Peyer's patch (tissue), 4 donors: ENCODE data around the gene PPP3CB. TPM values are rescaled to one million over a fixed set of nuclear protein-coding genes. Genes with fewer than 3 reads are reported as not detected.

ENCODE experiments used
- DNase-seq, 3 donors: peaks; one replicate each; pipeline ENCODE4 v3.0.0-alpha.2; 2017 to 2019
- H3K27ac ChIP-seq, 4 donors: fragments of 200-600 bp; sonication (generic); one replicate each; pipeline ENCODE4 v1.5.1; 2016 to 2019
- H3K27me3 ChIP-seq, 2 donors: fragments of 200-600 bp; sonication (generic); one replicate each; pipeline ENCODE4 v1.5.1; 2019
- H3K36me3 ChIP-seq, 3 donors: fragments of 200-600 bp; sonication (generic); one replicate each; pipeline ENCODE4 v1.5.1; 2016 to 2019
- H3K4me1 ChIP-seq, 4 donors: fragments of 200-600 bp; sonication (generic); one replicate each; pipeline ENCODE4 v1.5.1; 2016 to 2019
- H3K4me3 ChIP-seq, 4 donors: fragments of 200-600 bp; sonication (generic); 1 replicate in 3 of 4; 2 replicates in 1 of 4; pipeline ENCODE4 v1.5.1; 2016 to 2019; ENCODE audit warnings: mild to moderate bottlenecking in 1 of 4
- H3K9me3 ChIP-seq, 4 donors: fragments of 200-600 bp; sonication (generic); one replicate each; pipeline ENCODE4 v1.5.1; 2016 to 2019; ENCODE audit warnings: mild to moderate bottlenecking in 1 of 4
- POLR2A ChIP-seq, 2 donors: fragments of 450-650 bp; IDR thresholded peaks; one replicate each; pipeline ENCODE4 v1.5.1; 2017; ENCODE audit warnings: antibody characterized with exemption in 2 of 2, mild to moderate bottlenecking in 2 of 2, moderate library complexity in 2 of 2
- total RNA-seq, 4 donors: library from RNA; depleted of rRNA; stranded (reverse); fragments of >200 nt; gene quantifications; one replicate each; pipeline ENCODE4 v1.1.0, GENCODE V29; 2016
- TF ChIP-seq, protein P1 (sequence below), 6 experiments: fragments of 450-650 bp in 4 of 6; fragments of 200-600 bp in 2 of 6; sonication (generic) in 1 of 6; IDR thresholded peaks; one replicate each; pipeline ENCODE4 v1.5.1; 2017 to 2019; ENCODE audit warnings: antibody characterized with exemption in 6 of 6, mild to moderate bottlenecking in 3 of 6, moderate library complexity in 1 of 6

The PPP3CB gene
- total RNA-seq, 4 donors from 2014 or later: 28.2 to 42.0 (median 32.4) TPM

DNA sequence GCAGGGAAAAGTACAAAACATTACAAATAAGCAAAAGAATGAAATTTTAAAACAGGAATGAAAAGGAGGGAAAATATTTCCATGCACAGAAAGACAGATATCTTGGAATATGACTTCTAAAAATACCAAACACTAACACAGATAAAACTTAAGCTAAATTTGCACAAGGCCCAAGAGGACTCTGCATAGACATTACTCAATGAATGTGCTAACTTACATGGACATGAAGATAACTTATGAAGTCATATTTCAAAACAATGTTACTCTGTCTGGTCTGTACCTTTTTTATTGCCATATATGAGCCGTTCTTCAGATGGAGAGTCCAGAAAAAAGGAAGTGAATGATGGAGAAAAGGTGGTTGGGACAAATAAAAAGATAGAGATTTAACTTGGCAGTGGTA, 47.4 kb downstream of the PPP3CB start:
- TF ChIP-seq POLR2A (IDR thresholded peaks at IDR 0.05): no peak
- TF ChIP-seq, protein P1, sequence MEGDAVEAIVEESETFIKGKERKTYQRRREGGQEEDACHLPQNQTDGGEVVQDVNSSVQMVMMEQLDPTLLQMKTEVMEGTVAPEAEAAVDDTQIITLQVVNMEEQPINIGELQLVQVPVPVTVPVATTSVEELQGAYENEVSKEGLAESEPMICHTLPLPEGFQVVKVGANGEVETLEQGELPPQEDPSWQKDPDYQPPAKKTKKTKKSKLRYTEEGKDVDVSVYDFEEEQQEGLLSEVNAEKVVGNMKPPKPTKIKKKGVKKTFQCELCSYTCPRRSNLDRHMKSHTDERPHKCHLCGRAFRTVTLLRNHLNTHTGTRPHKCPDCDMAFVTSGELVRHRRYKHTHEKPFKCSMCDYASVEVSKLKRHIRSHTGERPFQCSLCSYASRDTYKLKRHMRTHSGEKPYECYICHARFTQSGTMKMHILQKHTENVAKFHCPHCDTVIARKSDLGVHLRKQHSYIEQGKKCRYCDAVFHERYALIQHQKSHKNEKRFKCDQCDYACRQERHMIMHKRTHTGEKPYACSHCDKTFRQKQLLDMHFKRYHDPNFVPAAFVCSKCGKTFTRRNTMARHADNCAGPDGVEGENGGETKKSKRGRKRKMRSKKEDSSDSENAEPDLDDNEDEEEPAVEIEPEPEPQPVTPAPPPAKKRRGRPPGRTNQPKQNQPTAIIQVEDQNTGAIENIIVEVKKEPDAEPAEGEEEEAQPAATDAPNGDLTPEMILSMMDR (IDR thresholded peaks at IDR 0.05): no peak

DNA sequence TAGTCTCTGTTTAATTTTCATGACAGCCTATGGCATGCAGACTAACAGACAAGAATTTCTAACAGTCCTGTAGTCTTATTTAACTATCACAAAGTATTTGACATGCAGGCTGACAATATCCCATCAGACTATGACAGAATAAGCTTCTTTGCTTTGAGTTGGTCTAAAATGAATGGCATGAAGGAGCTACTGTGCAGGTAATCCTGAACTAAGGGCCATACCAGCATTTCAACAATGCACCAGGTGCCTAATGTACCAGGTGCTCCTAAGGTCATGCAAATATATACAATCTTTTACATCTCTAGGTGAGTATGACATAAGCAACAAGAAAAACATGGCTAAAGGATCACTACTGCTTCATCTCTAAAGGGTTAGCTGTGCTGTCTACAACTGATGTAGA, 48.9 kb downstream of the PPP3CB start:
- Histone ChIP-seq H3K9me3 (no peaks in the 10 kb centered on the region), H3K36me3 (peaks cover 0 to 34% (median 0%) of the 10 kb centered on the region in 3 donors)

More for the DNA sequence above, 47.4 kb downstream of the PPP3CB start:
- Histone ChIP-seq H3K36me3 (peaks cover 0 to 46% (median 0%) of the 10 kb centered on the region in 3 donors), H3K27me3 (no peaks in the 10 kb centered on the region), H3K27ac (no peak overlapping the region), H3K4me3 (no peak overlapping the region), H3K9me3 (no peaks in the 10 kb centered on the region), H3K4me1 (no peaks in the 10 kb centered on the region)
- DNase-seq: no peak

DNA sequence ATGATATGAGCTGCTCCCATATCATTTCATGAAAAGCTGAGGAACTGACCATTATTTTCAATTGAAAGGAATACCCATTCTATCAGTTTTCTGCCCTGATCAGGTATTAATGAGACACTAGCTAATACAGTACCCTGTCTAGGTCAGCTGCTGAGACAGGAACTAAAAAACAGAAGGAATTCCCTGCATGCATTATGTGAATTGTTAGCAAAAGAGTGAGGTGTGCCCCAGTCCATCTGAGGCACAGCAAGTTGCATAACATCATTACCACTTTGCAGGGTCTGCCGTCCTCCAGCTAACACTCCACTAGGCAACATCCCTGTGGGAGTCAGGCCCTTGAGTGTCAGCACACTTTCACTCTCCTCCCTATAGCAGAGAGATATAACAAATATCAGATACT, 51.4 kb downstream of the PPP3CB start:
- TF ChIP-seq, protein P1 (IDR thresholded peaks at IDR 0.05): no peak
- TF ChIP-seq POLR2A (IDR thresholded peaks at IDR 0.05): no peak
- Histone ChIP-seq H3K9me3 (no peaks in the 10 kb centered on the region), H3K27ac (no peak overlapping the region), H3K36me3 (peaks cover 0 to 37% (median 0%) of the 10 kb centered on the region in 3 donors), H3K4me3 (no peak overlapping the region), H3K27me3 (no peaks in the 10 kb centered on the region), H3K4me1 (no peaks in the 10 kb centered on the region)
- DNase-seq: no peak

More for the DNA sequence above, 48.9 kb downstream of the PPP3CB start:
- Histone ChIP-seq H3K27ac (no peak overlapping the region), H3K4me1 (no peaks in the 10 kb centered on the region), H3K4me3 (no peak overlapping the region), H3K27me3 (no peaks in the 10 kb centered on the region)
- no peak for DNase-seq
- no peak for TF ChIP-seq POLR2A (IDR thresholded peaks at IDR 0.05)
- TF ChIP-seq, protein P1 (IDR thresholded peaks at IDR 0.05): no peak

DNA sequence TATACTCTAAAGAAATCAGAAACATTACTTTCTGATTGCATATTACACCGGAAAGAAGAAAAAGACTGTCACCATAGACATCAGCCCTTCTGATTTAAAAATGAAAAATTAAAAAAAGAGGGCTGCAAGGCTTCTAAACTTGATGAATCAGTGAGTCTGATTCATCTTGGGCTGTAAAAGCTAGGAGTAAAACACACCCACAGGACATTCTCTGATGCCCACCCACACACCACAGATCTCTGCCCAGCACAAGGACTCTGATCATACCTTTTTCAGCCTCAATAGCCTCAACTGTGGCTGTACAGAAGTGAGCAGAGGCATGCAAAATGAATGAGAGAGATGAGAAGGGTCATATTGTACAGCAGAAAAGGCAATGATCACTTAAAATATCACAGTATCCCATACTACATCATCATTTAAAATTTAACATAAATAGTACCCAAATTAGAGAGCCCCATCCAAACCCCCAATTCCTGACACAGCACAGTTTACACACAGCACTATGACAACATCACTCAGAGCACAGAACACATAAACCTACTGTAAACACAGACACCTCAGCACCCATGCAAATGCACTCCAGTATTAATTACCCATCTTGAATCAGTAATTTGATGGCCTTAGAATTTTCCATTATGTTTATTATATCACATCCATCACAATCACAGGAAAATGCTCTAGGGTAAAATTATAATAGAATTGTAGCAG, 56.1 kb downstream of the PPP3CB start:
- H3K27me3 ChIP-seq: no peaks in the 10 kb centered on the region
- no peak for DNase-seq
- no peaks in the 10 kb centered on the region for H3K9me3 ChIP-seq
- no peak for TF ChIP-seq POLR2A (IDR thresholded peaks at IDR 0.05)
- TF ChIP-seq, protein P1 (IDR thresholded peaks at IDR 0.05): no peak
- H3K27ac ChIP-seq: no peak overlapping the region
- H3K4me1 ChIP-seq: no peaks in the 10 kb centered on the region
- H3K4me3 ChIP-seq: no peak overlapping the region
- peaks cover 0 to 36% (median 0%) of the 10 kb centered on the region in 3 donors for H3K36me3 ChIP-seq

DNA sequence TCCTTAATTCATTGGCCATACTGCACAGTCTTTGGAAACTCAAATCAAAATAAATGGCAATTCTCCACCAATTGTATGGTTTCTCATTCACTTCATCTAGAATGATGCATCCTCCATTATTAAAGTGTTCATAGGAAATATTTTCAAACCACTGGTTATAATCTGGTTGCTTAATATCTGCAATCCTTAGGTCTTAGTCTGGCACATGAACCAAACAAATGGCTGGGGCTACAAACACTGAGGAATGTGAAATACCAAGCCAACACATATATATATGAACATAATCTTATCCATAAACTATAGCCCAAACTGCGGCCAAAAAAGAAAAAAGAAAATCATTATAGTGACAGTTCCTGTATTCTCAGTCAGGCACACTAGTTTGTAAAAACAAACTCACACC, 56.8 kb downstream of the PPP3CB start:
- Histone ChIP-seq H3K36me3 (peaks cover 0 to 28% (median 0%) of the 10 kb centered on the region in 3 donors), H3K27ac (no peak overlapping the region), H3K9me3 (no peaks in the 10 kb centered on the region), H3K4me1 (no peaks in the 10 kb centered on the region), H3K4me3 (no peak overlapping the region), H3K27me3 (no peaks in the 10 kb centered on the region)
- no peak for DNase-seq
- TF ChIP-seq POLR2A (IDR thresholded peaks at IDR 0.05): no peak
- TF ChIP-seq, protein P1 (IDR thresholded peaks at IDR 0.05): no peak
